GM12873 (cell line): ENCODE measurements around the gene LDLRAD4.

Source experiments
- CTCF ChIP-seq: IDR thresholded peaks from 2 replicates; pipeline ENCODE4 v1.5.1; 2012; ENCODE audit warnings: low read depth, mild to moderate bottlenecking, moderate library complexity, low read length, control low read depth; ENCODE audit not compliant: insufficient read depth; ENCODE audit errors: missing control alignments

Gene LDLRAD4

GRCh38 chr18:13597068-13597467 lies 378.5 kb downstream of the LDLRAD4 start:
- TF ChIP-seq CTCF: no peak

GRCh38 chr18:13598591-13598990 lies 380.0 kb downstream of the LDLRAD4 start:
- no peak for TF ChIP-seq CTCF

GRCh38 chr18:13599031-13599430 lies 380.5 kb downstream of the LDLRAD4 start:
- TF ChIP-seq CTCF: no peak

GRCh38 chr18:13603304-13604019 lies 384.9 kb downstream of the LDLRAD4 start:
- TF ChIP-seq CTCF: no peak

GRCh38 chr18:13604786-13605185 lies 386.2 kb downstream of the LDLRAD4 start:
- TF ChIP-seq CTCF: no peak

- peak; percentile 11 for TF ChIP-seq CTCF
Observed at GRCh38 chr18:13605477-13605876, 386.9 kb downstream of the LDLRAD4 start.

- TF ChIP-seq CTCF: no peak
Observed at GRCh38 chr18:13605901-13606300, 387.3 kb downstream of the LDLRAD4 start.
